ENCODE data around the gene FAXDC2.
"Not testable (repeated sequence)": the region's sequence is repeated elsewhere in the genome, so short reads cannot be mapped to it uniquely, and the experiment has no call there.

The FAXDC2 gene

GRCh38 chr5:154829589-154830218 is 20.7 kb downstream of the FAXDC2 start:
- DNase-seq, result peak in 1 of 2 donors; percentile 33

GRCh38 chr5:154829181-154829588 is 21.2 kb downstream of the FAXDC2 start:
- no peak for DNase-seq

- DNase-seq, result no peak
Observed at GRCh38 chr5:154824070-154824469, 26.3 kb downstream of the FAXDC2 start.

GRCh38 chr5:154823605-154824004 is 26.8 kb downstream of the FAXDC2 start:
- no peak for DNase-seq

GRCh38 chr5:154822896-154823295 is 27.5 kb downstream of the FAXDC2 start:
- DNase-seq, result not testable (repeated sequence)

- DNase-seq, result no peak
Observed at GRCh38 chr5:154820383-154820782, 30.0 kb downstream of the FAXDC2 start.

GRCh38 chr5:154819546-154819945 is 30.9 kb downstream of the FAXDC2 start:
- no peak for DNase-seq

GRCh38 chr5:154818471-154819116 is 31.8 kb downstream of the FAXDC2 start:
- no peak for DNase-seq

GRCh38 chr5:154817815-154818214 is 32.6 kb downstream of the FAXDC2 start:
- DNase-seq, result no peak

- DNase-seq, result no peak
Observed at GRCh38 chr5:154816891-154817492, 33.4 kb downstream of the FAXDC2 start.

GRCh38 chr5:154815684-154816247 is 34.6 kb downstream of the FAXDC2 start:
- DNase-seq, result no peak

GRCh38 chr5:154815025-154815424 is 35.4 kb downstream of the FAXDC2 start:
- DNase-seq, result no peak

GRCh38 chr5:154813736-154814135 is 36.7 kb downstream of the FAXDC2 start:
- DNase-seq, result peak; percentile 52

GRCh38 chr5:154813158-154813557 is 37.2 kb downstream of the FAXDC2 start:
- DNase-seq, result no peak

GRCh38 chr5:154811653-154812465 is 38.5 kb downstream of the FAXDC2 start:
- DNase-seq, result peak; percentile 66 to 70

- no peak for DNase-seq
Observed at GRCh38 chr5:154811239-154811638, 39.2 kb downstream of the FAXDC2 start.

GRCh38 chr5:154806176-154806575 is 44.2 kb downstream of the FAXDC2 start:
- DNase-seq, result no peak

GRCh38 chr5:154802050-154802449 is 48.4 kb downstream of the FAXDC2 start:
- no peak for DNase-seq

GRCh38 chr5:154801083-154801482 is 49.3 kb downstream of the FAXDC2 start:
- no peak for DNase-seq

- no peak for DNase-seq
Observed at GRCh38 chr5:154800582-154800981, 49.8 kb downstream of the FAXDC2 start.

- no peak for DNase-seq
Observed at GRCh38 chr5:154797762-154798161, 52.6 kb downstream of the FAXDC2 start.

- DNase-seq, result no peak
Observed at GRCh38 chr5:154795235-154795596, 55.2 kb downstream of the FAXDC2 start.

Data from CD4-positive, alpha-beta T cell treated with Interleukin-1 beta for 1 hour (primary cell).